Tibial artery (tissue), 4 donors: ENCODE measurements around the gene TSPAN18.

Experiments
- DNase-seq, 2 donors: peaks; one replicate each; pipeline ENCODE4 v3.0.0-alpha.2; 2019
- H3K27ac ChIP-seq, 2 donors: fragments of 200-600 bp; sonication (generic) in 1 of 2; 1 replicate in 1 of 2; 2 replicates in 1 of 2; pipeline ENCODE4 v1.5.1; 2018 to 2019; ENCODE audit warnings: mild to moderate bottlenecking in 1 of 2
- H3K27me3 ChIP-seq, 2 donors: fragments of 200-600 bp; sonication (generic) in 1 of 2; one replicate each; pipeline versions ENCODE4 v1.5.1 to v1.6.0; 2016 to 2019
- H3K36me3 ChIP-seq, 3 donors: fragments of 200-600 bp; sonication (generic) in 2 of 3; one replicate each; pipeline ENCODE4 v1.5.1; 2016 to 2019; ENCODE audit warnings: mild to moderate bottlenecking in 2 of 3
- H3K4me1 ChIP-seq, 4 donors: fragments of 200-600 bp; sonication (generic) in 2 of 4; 1 replicate in 3 of 4; 2 replicates in 1 of 4; pipeline ENCODE4 v1.5.1; 2016 to 2019
- H3K4me3 ChIP-seq, 2 donors: fragments of 200-600 bp; sonication (generic) in 1 of 2; 1 replicate in 1 of 2; 2 replicates in 1 of 2; pipeline ENCODE4 v1.5.1; 2018 to 2019; ENCODE audit warnings: mild to moderate bottlenecking in 2 of 2
- H3K9me3 ChIP-seq, 3 donors: fragments of 200-600 bp; sonication (generic) in 1 of 3; one replicate each; pipeline ENCODE4 v1.5.1; 2016 to 2019
- intact Hi-C: fragments of 100-400 bp; cut with DNase I; formaldehyde crosslinking; loops from one replicate; pipeline ENCODE4 v1.15.0; 2023; ENCODE audit warnings: low total_unique reads
- TF ChIP-seq, protein P1 (sequence below), 2 experiments: fragments of 200-600 bp in 1 of 2; fragments of 450-650 bp in 1 of 2; IDR thresholded peaks; one replicate each; pipeline ENCODE4 v1.5.1; 2017 to 2019; ENCODE audit warnings: antibody characterized with exemption in 2 of 2, mild to moderate bottlenecking in 1 of 2, moderate library complexity in 1 of 2

Gene TSPAN18

DNA sequence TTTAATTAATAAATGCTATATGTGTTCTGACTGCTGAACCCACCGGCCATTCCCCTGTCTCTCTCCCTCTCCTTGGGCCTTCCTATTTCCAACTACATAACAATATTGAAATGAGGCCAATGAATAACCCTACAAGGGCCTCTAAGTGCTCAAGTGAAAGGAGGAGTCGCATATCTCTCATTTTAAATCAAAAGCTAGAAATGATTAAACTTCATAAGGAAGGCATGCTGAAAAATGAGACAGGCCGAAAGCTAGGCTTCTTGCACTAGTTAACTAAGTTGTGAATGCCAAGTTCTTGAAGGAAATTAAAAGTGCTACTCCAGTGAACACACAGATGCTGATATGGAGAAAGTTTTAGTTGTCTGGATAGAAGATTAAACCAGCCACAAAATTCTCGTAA lies 109.2 kb downstream of the TSPAN18 start:
- TF ChIP-seq, protein P1, sequence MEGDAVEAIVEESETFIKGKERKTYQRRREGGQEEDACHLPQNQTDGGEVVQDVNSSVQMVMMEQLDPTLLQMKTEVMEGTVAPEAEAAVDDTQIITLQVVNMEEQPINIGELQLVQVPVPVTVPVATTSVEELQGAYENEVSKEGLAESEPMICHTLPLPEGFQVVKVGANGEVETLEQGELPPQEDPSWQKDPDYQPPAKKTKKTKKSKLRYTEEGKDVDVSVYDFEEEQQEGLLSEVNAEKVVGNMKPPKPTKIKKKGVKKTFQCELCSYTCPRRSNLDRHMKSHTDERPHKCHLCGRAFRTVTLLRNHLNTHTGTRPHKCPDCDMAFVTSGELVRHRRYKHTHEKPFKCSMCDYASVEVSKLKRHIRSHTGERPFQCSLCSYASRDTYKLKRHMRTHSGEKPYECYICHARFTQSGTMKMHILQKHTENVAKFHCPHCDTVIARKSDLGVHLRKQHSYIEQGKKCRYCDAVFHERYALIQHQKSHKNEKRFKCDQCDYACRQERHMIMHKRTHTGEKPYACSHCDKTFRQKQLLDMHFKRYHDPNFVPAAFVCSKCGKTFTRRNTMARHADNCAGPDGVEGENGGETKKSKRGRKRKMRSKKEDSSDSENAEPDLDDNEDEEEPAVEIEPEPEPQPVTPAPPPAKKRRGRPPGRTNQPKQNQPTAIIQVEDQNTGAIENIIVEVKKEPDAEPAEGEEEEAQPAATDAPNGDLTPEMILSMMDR (IDR thresholded peaks at IDR 0.05): no peak
- no peak for DNase-seq
- H3K4me1 ChIP-seq: peaks cover 0 to 10% (median 7%) of the 10 kb centered on the region in 4 donors

DNA sequence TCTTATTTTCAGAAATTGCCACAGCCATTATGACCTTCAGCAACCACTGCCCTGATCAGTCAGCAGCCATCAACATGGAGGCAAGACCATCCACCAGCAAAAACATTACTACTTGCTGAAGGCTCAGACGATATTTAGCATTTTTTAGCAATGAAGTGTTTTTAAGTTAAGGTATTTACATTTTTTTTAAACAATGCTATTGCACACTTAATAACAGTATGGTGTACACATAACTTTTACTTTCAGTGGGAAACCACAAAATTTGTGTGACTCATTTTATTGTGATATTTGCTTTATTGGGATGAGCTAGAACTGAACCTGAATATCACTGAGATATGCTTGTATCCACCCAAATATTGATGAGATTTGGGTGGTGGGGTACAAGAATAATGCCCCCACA lies 110.9 kb downstream of the TSPAN18 start:
- H3K36me3 ChIP-seq: no peaks in the 10 kb centered on the region
- H3K4me1 ChIP-seq: peaks cover 0 to 21% (median 9%) of the 10 kb centered on the region in 4 donors
- H3K27me3 ChIP-seq: no peaks in the 10 kb centered on the region
- H3K4me3 ChIP-seq: no peak overlapping the region
- TF ChIP-seq, protein P1 (IDR thresholded peaks at IDR 0.05): no peak
- no peaks in the 10 kb centered on the region for H3K9me3 ChIP-seq
- no peak for DNase-seq
- H3K27ac ChIP-seq: no peak overlapping the region
- intact Hi-C loops: no loop called here

More for the DNA sequence above, 109.2 kb downstream of the TSPAN18 start:
- no peaks in the 10 kb centered on the region for H3K36me3 ChIP-seq
- no peak overlapping the region for H3K4me3 ChIP-seq
- intact Hi-C loops: no loop called here
- H3K27me3 ChIP-seq: no peaks in the 10 kb centered on the region
- H3K27ac ChIP-seq: no peak overlapping the region
- H3K9me3 ChIP-seq: no peaks in the 10 kb centered on the region

DNA sequence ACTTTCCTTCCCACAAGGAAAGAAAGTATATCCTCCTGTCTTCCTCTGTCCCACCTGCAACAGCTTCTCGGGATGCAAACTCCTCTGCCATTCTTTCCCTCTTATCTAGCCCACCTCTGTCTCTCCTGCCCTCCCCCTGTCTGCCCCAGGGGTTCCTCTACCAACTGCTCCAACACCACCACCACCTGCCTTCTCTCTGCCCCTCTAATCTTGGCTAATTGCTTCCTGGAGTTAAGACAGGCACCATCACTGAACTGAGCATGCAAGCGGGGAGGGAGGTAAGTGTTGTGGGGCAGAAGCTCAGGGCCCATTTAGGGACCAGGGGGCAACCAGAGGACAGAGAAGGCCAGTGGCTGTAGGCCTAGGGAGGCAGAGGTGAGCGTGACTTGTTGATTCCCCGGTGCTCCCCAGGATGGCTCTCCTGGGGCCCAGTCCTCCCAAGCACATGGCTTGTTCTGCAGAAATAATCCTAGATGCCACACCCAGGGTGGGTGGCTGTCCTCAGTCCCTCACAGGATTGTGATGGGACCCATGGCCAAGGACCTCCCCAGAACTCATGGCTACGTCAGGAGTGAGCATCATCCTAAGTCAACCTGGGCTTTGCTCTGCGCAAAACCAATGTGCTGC lies 112.8 kb downstream of the TSPAN18 start:
- Histone ChIP-seq H3K36me3 (no peaks in the 10 kb centered on the region), H3K27me3 (no peaks in the 10 kb centered on the region), H3K27ac (no peak overlapping the region), H3K4me1 (peaks cover 0 to 16% (median 6%) of the 10 kb centered on the region in 4 donors), H3K4me3 (no peak overlapping the region), H3K9me3 (no peaks in the 10 kb centered on the region)
- TF ChIP-seq, protein P1 (IDR thresholded peaks at IDR 0.05): no peak
- intact Hi-C loops: no loop called here
- no peak for DNase-seq

DNA sequence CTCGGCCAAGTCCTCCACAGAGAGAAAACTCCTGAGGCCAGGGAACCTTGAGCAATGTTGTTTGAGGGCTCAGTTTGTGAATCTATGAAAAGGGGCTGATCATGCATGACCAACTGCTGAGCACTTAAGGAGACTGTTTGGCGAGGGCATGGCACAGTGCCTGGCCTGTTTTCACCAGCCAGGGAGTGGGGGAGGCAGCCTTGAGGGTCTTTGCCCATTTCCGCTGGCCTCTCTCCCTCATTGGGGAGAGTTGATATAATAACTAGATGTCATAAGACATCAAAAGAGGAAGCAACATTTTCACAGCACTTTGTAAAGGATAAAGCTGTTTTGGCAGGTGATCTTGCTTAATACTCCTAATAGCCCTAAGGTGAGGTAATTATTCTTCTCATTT lies 113.3 kb downstream of the TSPAN18 start:
- intact Hi-C loops: no loop called here
- no peaks in the 10 kb centered on the region for H3K9me3 ChIP-seq
- no peaks in the 10 kb centered on the region for H3K27me3 ChIP-seq
- H3K4me3 ChIP-seq: no peak overlapping the region
- H3K27ac ChIP-seq: no peak overlapping the region
- DNase-seq: no peak
- H3K36me3 ChIP-seq: no peaks in the 10 kb centered on the region
- TF ChIP-seq, protein P1 (IDR thresholded peaks at IDR 0.05): no peak
- H3K4me1 ChIP-seq: peaks cover 0 to 11% (median 3%) of the 10 kb centered on the region in 4 donors

DNA sequence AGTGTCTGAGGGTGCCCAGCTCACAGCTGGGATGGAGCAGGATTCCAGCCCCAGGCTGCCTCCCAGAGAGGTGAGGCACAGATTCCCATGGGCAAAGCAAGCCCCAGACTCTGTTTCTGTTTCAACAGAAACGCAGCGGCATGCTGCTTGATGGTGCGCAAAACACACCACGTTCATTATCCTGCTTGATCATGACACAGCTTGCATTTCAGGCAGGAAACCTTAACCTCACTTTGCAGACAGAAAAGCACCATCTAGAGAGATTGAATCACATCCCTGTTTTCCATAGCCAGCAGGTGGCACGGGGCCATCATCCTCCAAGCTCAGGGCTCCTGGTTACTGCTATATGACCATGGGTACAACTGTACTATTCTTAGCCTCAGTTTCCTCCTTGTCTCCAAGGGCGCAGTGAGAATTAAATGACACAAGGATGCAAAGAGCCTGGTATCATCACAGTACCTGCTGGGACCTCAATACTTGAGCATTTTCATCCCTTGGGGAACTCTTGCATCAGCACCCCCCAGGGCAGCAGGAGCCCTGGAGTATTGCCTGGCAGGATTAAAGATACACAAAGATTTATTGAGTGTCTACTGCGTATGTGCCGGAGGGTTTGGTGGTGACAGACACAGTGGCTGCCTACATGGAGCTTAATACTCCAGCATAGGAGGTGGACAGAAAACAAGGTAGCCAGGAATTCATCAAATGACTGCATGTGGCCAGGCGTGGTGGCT lies 113.9 kb downstream of the TSPAN18 start:
- H3K36me3 ChIP-seq: no peaks in the 10 kb centered on the region
- no peak overlapping the region for H3K4me3 ChIP-seq
- peaks cover 0 to 11% (median 2%) of the 10 kb centered on the region in 4 donors for H3K4me1 ChIP-seq
- no peaks in the 10 kb centered on the region for H3K9me3 ChIP-seq
- intact Hi-C loops: no loop called here
- no peak overlapping the region for H3K27ac ChIP-seq
- no peaks in the 10 kb centered on the region for H3K27me3 ChIP-seq
- DNase-seq: no peak
- TF ChIP-seq, protein P1 (IDR thresholded peaks at IDR 0.05): no peak
